B cell (primary cell): ENCODE measurements around the gene TENT4A. TPM values are rescaled to one million over a fixed set of nuclear protein-coding genes. Genes with fewer than 3 reads are reported as not detected.

Source experiments
- ATAC-seq: fragments of 200-7000 bp; cut with Tn5 transposase; one replicate; pipeline ENCODE4 v1.10.0; 2021; ENCODE audit warnings: low read depth, mild to moderate bottlenecking, moderate number of reproducible peaks, moderate library complexity
- CTCF ChIA-PET: fragments of 350-600 bp; sonication (Branson Sonifier 250); formaldehyde crosslinking; loops from one replicate; lab custom pipeline; 2021; ENCODE audit warnings: antibody characterized with exemption, inconsistent platforms; lab: Charles Lee
- POLR2A ChIA-PET: fragments of 350-600 bp; sonication (Branson Sonifier 250); formaldehyde crosslinking; loops from one replicate; lab custom pipeline; 2021; ENCODE audit warnings: antibody characterized with exemption; lab: Charles Lee
- DNase-seq: peaks from one replicate; pipeline ENCODE4 v3.0.0; 2013
- H2AFZ ChIP-seq: 2 replicates; pipeline ENCODE4 v1.6.1; 2012; ENCODE audit warnings: mild to moderate bottlenecking, low read depth, low read length; ENCODE audit not compliant: insufficient read depth, poor library complexity, severe bottlenecking
- H3K27ac ChIP-seq, 2 donors: 1 replicate in 1 of 2; 2 replicates in 1 of 2; pipeline ENCODE4 v1.5.1; 2012 to 2013; ENCODE audit warnings: low read length in 2 of 2, mild to moderate bottlenecking in 2 of 2, moderate library complexity in 1 of 2
- H3K27me3 ChIP-seq, 4 experiments: fragments of 200-600 bp in 1 of 4; sonication (generic) in 1 of 4; replicated peaks in 1 of 4; 1 replicate in 2 of 4; 2 replicates in 2 of 4; pipeline versions ENCODE4 v1.6.1 to v1.7.0; 2013 to 2016; ENCODE audit warnings: low read length in 3 of 4, mild to moderate bottlenecking in 2 of 4, mixed read lengths in 1 of 4, moderate library complexity in 1 of 4; ENCODE audit not compliant: insufficient read depth in 4 of 4, control insufficient read depth in 3 of 4; ENCODE audit errors: control extremely low read depth in 1 of 4
- H3K36me3 ChIP-seq, 2 experiments: replicated peaks in 1 of 2; 1 replicate in 1 of 2; 2 replicates in 1 of 2; pipeline versions ENCODE4 v1.6.1 to v1.7.1; 2013; ENCODE audit warnings: low read length in 1 of 2; ENCODE audit not compliant: insufficient read depth in 2 of 2, control insufficient read depth in 1 of 2; ENCODE audit errors: control extremely low read depth in 1 of 2, extremely low read depth in 1 of 2
- H3K4me1 ChIP-seq, 2 donors: fragments of 200-600 bp in 1 of 2; sonication (generic) in 1 of 2; 1 replicate in 1 of 2; 2 replicates in 1 of 2; pipeline versions ENCODE4 v1.5.1 to v1.6.1; 2013 to 2017; ENCODE audit warnings: low read length in 2 of 2; ENCODE audit not compliant: control insufficient read depth in 2 of 2, insufficient read depth in 2 of 2
- H3K4me2 ChIP-seq: replicated peaks from 2 replicates; pipeline ENCODE3; 2012; ENCODE audit warnings: mild to moderate bottlenecking, low read depth, low read length; ENCODE audit not compliant: poor library complexity, severe bottlenecking
- H3K4me3 ChIP-seq, 5 experiments: fragments of 200-600 bp in 1 of 5; sonication (generic) in 1 of 5; 1 replicate in 3 of 5; 2 replicates in 2 of 5; pipeline versions ENCODE4 v1.5.1 to v1.7.0; 2011 to 2016; ENCODE audit warnings: low read length in 4 of 5, mild to moderate bottlenecking in 4 of 5, low read depth in 2 of 5, control low read depth in 1 of 5, moderate library complexity in 1 of 5; ENCODE audit not compliant: insufficient read depth in 1 of 5; ENCODE audit errors: control extremely low read depth in 1 of 5, extremely low read depth in 1 of 5
- H3K79me2 ChIP-seq: fragments of 200-600 bp; sonication (generic); one replicate; pipeline ENCODE4 v1.6.0; 2016; ENCODE audit warnings: low read length; ENCODE audit not compliant: control insufficient read depth, insufficient read depth
- H3K9ac ChIP-seq: fragments of 200-600 bp; sonication (generic); 2 replicates; pipeline ENCODE4 v1.6.1; 2017; ENCODE audit warnings: mild to moderate bottlenecking, low read length, moderate library complexity
- H3K9me3 ChIP-seq, 3 donors: one replicate each; pipeline versions ENCODE4 v1.6.1 to v1.7.1; 2013; ENCODE audit warnings: low read length in 2 of 3; ENCODE audit not compliant: control insufficient read depth in 2 of 3, insufficient read depth in 1 of 3; ENCODE audit errors: control extremely low read depth in 1 of 3
- H4K20me1 ChIP-seq: 2 replicates; pipeline ENCODE4 v1.6.0; 2012; ENCODE audit warnings: mild to moderate bottlenecking, low read length; ENCODE audit not compliant: insufficient read depth, control insufficient read depth, poor library complexity, severe bottlenecking
- H3K27ac Mint-ChIP-seq: one replicate; pipeline ENCODE4 v1.8.0; 2021; ENCODE audit warnings: mixed read lengths
- H3K27me3 Mint-ChIP-seq: one replicate; pipeline ENCODE4 v1.8.0; 2021; ENCODE audit warnings: mixed read lengths
- H3K4me1 Mint-ChIP-seq: one replicate; pipeline ENCODE4 v1.8.0; 2021; ENCODE audit warnings: mixed read lengths
- H3K4me3 Mint-ChIP-seq: one replicate; pipeline ENCODE4 v1.8.0; 2021; ENCODE audit warnings: mixed read lengths
- H3K9me3 Mint-ChIP-seq: one replicate; pipeline ENCODE4 v1.8.0; 2022; ENCODE audit warnings: mixed read lengths; ENCODE audit not compliant: insufficient read depth
- CTCF ChIP-seq: fragments of 200-600 bp; IDR thresholded peaks from one replicate; pipeline ENCODE4 v1.8.0; 2022; ENCODE audit warnings: antibody characterized with exemption, mild to moderate bottlenecking
- EZH2 ChIP-seq: IDR thresholded peaks from 2 replicates; pipeline ENCODE4 v1.6.1; 2012; ENCODE audit warnings: borderline replicate concordance, low read depth, mild to moderate bottlenecking, moderate library complexity, low read length; ENCODE audit not compliant: insufficient read depth, poor library complexity, severe bottlenecking
- WGBS: methylation state at CpG from one replicate; pipeline ENCODE4 v1.1.5; 2013; ENCODE audit warnings: missing lambda C conversion rate; ENCODE audit not compliant: insufficient coverage; 5-methylcytosine and 5-hydroxymethylcytosine counted together
- intact Hi-C: fragments of 100-400 bp; cut with micrococcal nuclease; formaldehyde crosslinking; loops from one replicate; pipeline ENCODE4 v1.10.0; 2022
- polyA plus RNA-seq: library from polyadenylated mRNA; depleted of rRNA; stranded (reverse); fragments of >200 nt; gene quantifications from 2 replicates; pipeline ENCODE4 v1.2.3, GENCODE V29; 2012
- total RNA-seq, 2 donors: library from RNA; stranded (reverse); fragments of 120-200 nt in 1 of 2; gene quantifications; 1 replicate in 1 of 2; 2 replicates in 1 of 2; pipeline versions ENCODE4 v1.2.3 to v1.2.4, GENCODE V29; 2013 to 2022

TENT4A gene
- total and polyA plus RNA-seq, 2 donors (not counting 1 experiment from before 2014, with no cell fraction given), result 18.5 to 63.6 TPM

GRCh38 chr5:6678385-6678784 is 34.8 kb upstream of the TENT4A start:
- H3K27ac ChIP-seq, result no peak overlapping the region
- H3K9me3 ChIP-seq, result peaks cover 0 to 2% (median 0%) of the 10 kb centered on the region in 3 donors
- Mint-ChIP-seq H3K27me3 (peaks cover 6% of the 10 kb centered on the region), H3K4me3 (no peak overlapping the region), H3K9me3 (no peaks in the 10 kb centered on the region), H3K4me1 (no peaks in the 10 kb centered on the region), H3K27ac (no peak overlapping the region)
- no peaks in the 10 kb centered on the region for H4K20me1 ChIP-seq
- POLR2A ChIA-PET, result no interaction called here
- no peak overlapping the region for H2AFZ ChIP-seq
- 100% methylated on average over 1 of the region's 1 CpG for WGBS
- intact Hi-C loops, result no loop called here
- CTCF ChIA-PET, result interaction anchor here (0.5 kb wide), 1 partner anchor 17 kb away, joined by 3 read pairs; no protein-coding TSS in a partner anchor
- no peaks in the 10 kb centered on the region for H3K79me2 ChIP-seq
- H3K36me3 ChIP-seq, result no peaks in the 10 kb centered on the region
- no peak overlapping the region for H3K9ac ChIP-seq
- DNase-seq (no peak), ATAC-seq (no peak)
- peaks cover 0 to 14% (median 0%) of the 10 kb centered on the region in 4 experiments for H3K27me3 ChIP-seq
- H3K4me2 ChIP-seq, result no peak overlapping the region
- no peak for TF ChIP-seq CTCF
- no peak overlapping the region for H3K4me3 ChIP-seq
- H3K4me1 ChIP-seq, result no peaks in the 10 kb centered on the region

- no peak overlapping the region for H3K27ac ChIP-seq
- peaks cover 0 to 3% (median 0%) of the 10 kb centered on the region in 3 donors for H3K9me3 ChIP-seq
- Mint-ChIP-seq H3K27me3 (peaks cover 26% of the 10 kb centered on the region), H3K4me1 (no peaks in the 10 kb centered on the region), H3K4me3 (no peak overlapping the region), H3K27ac (no peak overlapping the region), H3K9me3 (no peaks in the 10 kb centered on the region)
- no peak overlapping the region for H3K4me2 ChIP-seq
- DNase-seq (no peak), ATAC-seq (no peak)
- intact Hi-C loops, result no loop called here
- 52% methylated on average over 3 of the region's 6 CpGs for WGBS
- no peaks in the 10 kb centered on the region for H3K36me3 ChIP-seq
- ChIA-PET CTCF (no interaction called here), POLR2A (no interaction called here)
- H3K27me3 ChIP-seq, result peaks cover 0 to 27% (median 12%) of the 10 kb centered on the region in 4 experiments
- H3K4me3 ChIP-seq, result no peak overlapping the region
- H3K9ac ChIP-seq, result no peak overlapping the region
- no peak for TF ChIP-seq EZH2
- no peak for TF ChIP-seq CTCF
- H3K79me2 ChIP-seq, result no peaks in the 10 kb centered on the region
- no peaks in the 10 kb centered on the region for H4K20me1 ChIP-seq
- H3K4me1 ChIP-seq, result no peaks in the 10 kb centered on the region
- no peak overlapping the region for H2AFZ ChIP-seq
These were observed 32.3 kb upstream of the TENT4A start for GRCh38 chr5:6680922-6681321.
